ENCODE results near the gene BET1.

- TF ChIP-seq CTCF (IDR thresholded peaks at IDR 0.05) (no peak), GATA2 (CRISPR knock-in tag; IDR thresholded peaks at IDR 0.05) (no peak), USF2 (IDR thresholded peaks at IDR 0.05; ENCODE audit: borderline replicate concordance, low read depth, low read length) (no peak), RAD21 (IDR thresholded peaks at IDR 0.05; ENCODE audit: low read length) (no peak), MAX (IDR thresholded peaks at IDR 0.05; ENCODE audit: low read depth) (0 out of 2 replicates have a peak, but pooled peaks have one; percentile 12), IRF3 (IDR thresholded peaks at IDR 0.05; ENCODE audit: low read depth, low read length) (no peak), EP300 (IDR thresholded peaks at IDR 0.05; ENCODE audit: borderline replicate concordance in 1 of 2, low read depth in 1 of 2, low read length in 1 of 2) (no peak), ELF1 (IDR thresholded peaks at IDR 0.05) (no peak), MXI1 (IDR thresholded peaks at IDR 0.05; ENCODE audit: low read depth, low read length) (no peak), TCF12 (IDR thresholded peaks at IDR 0.05) (peak; percentile 38), POLR2AphosphoS5 (IDR thresholded peaks at IDR 0.05; ENCODE audit: low read depth, low read length) (no peak), TAF1 (IDR thresholded peaks at IDR 0.05; ENCODE audit: borderline replicate concordance, low read depth, low read length) (no peak), RFX5 (IDR thresholded peaks at IDR 0.05; ENCODE audit: low read length) (no peak)
Measured at GRCh38 chr7:94043299-94043698, 39.1 kb upstream of the BET1 start.
